NCI-H2227 (cell line): Measurements from ENCODE around the gene UBA7.
A peak's percentile ranks its signal among the peaks of the same experiment; 100 is the strongest.
"Not testable (repeated sequence)": the region's sequence is repeated elsewhere in the genome, so short reads cannot be mapped to it uniquely, and the experiment has no call there.

Experiments
- DNase-seq: peaks from one replicate; lab custom pipeline; 2025; ENCODE audit not compliant: unreplicated experiment; lab: John Stamatoyannopoulos, UW

The UBA7 gene, protein sequence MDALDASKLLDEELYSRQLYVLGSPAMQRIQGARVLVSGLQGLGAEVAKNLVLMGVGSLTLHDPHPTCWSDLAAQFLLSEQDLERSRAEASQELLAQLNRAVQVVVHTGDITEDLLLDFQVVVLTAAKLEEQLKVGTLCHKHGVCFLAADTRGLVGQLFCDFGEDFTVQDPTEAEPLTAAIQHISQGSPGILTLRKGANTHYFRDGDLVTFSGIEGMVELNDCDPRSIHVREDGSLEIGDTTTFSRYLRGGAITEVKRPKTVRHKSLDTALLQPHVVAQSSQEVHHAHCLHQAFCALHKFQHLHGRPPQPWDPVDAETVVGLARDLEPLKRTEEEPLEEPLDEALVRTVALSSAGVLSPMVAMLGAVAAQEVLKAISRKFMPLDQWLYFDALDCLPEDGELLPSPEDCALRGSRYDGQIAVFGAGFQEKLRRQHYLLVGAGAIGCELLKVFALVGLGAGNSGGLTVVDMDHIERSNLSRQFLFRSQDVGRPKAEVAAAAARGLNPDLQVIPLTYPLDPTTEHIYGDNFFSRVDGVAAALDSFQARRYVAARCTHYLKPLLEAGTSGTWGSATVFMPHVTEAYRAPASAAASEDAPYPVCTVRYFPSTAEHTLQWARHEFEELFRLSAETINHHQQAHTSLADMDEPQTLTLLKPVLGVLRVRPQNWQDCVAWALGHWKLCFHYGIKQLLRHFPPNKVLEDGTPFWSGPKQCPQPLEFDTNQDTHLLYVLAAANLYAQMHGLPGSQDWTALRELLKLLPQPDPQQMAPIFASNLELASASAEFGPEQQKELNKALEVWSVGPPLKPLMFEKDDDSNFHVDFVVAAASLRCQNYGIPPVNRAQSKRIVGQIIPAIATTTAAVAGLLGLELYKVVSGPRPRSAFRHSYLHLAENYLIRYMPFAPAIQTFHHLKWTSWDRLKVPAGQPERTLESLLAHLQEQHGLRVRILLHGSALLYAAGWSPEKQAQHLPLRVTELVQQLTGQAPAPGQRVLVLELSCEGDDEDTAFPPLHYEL

GRCh38 chr3:49813497-49814174, at the start of gene UBA7:
UBA7 (minus strand) TSS chr3:49813953; CDS start chr3:49813787, 166 bp downstream.
- DNase-seq: no peak

GRCh38 chr3:49859576-49860305, 46.0 kb upstream of the UBA7 start:
- DNase-seq: no peak

DNA sequence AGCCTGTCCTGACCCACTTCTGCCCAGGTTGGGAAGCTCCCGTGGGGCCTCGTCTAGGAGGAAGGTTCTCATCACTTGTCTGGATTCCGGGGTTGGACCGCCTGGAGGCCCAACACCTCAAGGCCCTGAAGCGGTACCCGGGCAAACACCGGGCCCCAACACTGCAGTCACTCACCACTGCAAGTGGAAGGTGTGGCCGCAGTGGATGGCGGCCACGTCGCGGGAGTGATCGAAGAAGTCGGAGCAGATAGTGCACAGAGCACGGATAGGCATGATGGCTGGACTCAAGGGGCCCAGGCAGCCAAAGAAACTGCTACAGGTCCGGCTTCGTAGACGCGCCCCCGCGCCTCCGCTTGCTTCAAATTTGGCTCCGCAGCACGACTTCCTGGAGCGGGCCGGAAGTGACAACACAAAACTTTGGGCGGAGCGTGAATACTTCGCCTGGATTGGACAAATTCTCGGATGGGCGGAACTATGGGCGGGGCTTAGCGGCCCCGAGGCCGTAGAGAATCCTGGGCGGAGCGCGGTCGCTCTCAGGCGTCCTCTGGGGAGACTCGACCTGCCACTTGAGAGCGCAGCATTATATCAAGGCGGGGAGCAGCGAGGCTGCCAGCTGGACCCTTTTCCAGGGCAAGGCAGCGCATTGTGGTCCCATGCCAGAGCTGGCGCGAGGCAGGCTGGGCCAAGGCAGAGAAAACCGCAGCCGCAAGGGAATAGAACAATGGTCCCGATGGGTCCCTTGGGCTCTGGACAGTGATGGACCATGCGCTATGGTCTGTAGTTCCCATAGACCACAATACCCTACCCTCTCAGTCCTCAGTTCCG, 42.6 kb upstream of the UBA7 start, which contains the start of gene TRAIP:
Gene TRAIP (minus strand): TSS at position 384 of the 825 bp plus-strand sequence. CDS start 111 bp downstream, at position 273.
- peak; percentile 96 for DNase-seq

- DNase-seq: no peak
These were observed 41.9 kb upstream of the UBA7 start for GRCh38 chr3:49855662-49856061.

GRCh38 chr3:49845694-49846093, 31.9 kb upstream of the UBA7 start:
- DNase-seq: no peak

DNA sequence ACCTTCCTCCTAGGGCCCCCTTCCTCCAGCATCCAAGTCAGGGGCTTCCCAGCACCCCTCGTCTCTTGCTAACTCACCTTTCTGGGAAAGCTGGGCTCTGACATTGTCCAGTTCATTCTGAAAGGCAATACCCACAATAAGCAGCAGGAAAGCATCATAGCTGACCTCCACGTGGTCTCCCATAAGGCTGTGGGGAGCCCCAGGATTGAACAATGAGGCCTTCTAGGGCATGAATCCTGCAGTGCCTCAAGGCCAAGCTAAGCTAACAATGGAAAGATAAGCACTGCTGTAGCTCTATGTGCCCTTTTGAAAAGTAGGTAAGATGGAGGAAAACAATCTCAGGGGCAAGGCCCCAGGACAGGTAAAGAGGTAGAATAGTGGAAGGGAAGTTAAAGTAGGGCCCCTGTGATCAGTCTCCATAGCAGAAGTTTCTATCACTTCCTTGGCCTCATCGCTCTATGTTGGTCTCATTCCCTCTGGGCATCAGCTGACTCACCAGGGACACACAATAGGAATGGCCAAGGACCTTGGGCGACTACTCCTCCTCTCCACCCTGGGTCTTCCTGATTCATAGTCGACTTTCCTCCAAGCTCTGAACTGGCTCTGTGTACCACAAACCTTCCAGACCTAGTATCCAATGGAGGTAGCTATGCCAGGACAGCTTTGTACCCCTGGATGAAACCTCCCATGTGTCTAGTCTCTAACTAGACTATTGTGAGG, 30.9 kb upstream of the UBA7 start:
- DNase-seq: no peak

DNA sequence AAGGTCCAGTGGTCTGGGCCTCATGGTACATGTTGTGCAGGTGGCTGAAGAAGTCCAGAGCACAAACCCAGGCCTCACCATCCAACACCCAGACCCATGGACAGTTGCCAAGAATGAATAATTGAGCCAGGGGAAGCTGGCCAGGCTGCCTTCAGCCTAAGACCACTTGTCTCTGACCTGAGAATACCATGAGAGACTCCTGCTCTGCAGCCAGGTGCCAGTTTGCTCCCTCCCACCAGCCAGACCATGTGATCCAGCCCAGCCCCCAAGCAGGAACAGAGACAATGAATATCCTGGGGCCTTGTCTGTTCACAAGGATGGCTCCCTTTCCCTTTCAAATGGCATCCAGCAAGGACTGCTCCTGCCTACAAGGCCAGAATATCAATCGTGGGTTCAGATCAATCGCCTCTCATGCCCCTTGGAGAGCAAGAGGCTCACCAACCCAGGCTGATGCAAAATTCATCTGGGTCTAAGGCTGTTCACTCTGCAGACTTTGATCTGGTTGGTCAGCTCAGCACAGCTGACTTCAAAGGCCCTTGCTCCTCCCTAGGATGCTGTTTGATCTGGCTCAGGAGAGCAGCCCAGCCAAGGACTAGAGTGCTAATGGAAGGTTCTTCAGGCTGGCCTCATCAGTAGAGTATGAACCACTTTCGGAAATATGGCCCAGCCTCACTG, 29.2 kb upstream of the UBA7 start:
- no peak for DNase-seq

- no peak for DNase-seq
These were observed 28.1 kb upstream of the UBA7 start for GRCh38 chr3:49841806-49842205.

DNA sequence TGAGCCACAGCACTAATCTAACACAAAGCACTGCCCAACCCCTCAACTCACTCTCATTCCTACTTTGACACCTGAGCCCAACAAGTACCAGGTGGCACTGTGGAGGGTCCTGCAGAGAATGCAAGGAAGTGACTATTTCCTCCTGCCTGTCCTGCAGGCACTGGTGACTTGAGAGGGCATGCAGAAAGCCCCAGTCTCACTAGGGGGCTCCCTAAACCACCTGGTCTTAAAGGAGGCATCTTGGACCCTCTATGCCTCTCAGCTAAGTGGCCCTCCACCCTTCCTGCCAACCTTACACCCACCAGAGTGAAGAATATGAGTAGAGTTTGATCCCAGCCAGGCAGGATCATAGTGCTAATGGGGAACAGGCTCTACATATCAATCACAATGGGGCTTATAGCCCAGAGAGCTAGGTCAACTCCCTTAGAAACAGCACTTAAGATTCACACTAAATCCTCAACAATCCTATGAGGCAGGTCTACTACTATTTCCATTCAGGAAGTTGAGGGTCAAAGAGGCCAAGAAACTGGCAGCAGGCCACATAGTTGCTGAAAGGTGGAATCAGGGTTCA, 27.5 kb upstream of the UBA7 start:
- DNase-seq: no peak

GRCh38 chr3:49840388-49840787, 26.6 kb upstream of the UBA7 start:
- no peak for DNase-seq

DNA sequence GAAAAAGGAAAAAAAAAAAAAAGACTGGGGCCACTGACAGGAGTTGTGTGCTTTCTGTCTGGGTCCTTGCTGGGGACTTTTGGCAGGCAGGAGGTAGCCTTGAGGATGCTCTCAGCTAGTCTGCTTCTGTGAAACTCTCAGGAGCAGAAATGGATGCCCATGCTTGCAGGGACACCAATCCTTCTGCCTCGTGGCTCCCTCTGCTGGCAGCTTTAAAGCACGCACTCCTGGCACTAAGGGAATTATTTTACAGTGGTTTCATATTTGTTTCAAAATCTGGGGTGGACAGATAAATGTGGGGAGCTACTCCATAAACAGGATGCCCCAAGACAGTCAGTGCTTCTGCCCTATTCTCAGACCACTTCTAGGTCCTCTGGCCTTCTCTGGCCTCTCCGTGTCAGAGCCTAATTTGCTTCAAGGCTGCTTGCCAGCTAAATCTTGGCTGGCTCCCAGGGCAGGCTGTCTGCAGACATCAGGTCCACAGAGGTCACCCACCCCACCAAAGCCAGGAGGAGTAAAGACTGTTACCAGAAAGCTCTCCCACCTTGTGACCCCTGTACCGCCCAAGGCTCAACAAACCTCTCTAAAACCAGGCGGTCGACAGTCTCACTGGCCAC, 25.5 kb upstream of the UBA7 start:
- peak; percentile 68 for DNase-seq

DNA sequence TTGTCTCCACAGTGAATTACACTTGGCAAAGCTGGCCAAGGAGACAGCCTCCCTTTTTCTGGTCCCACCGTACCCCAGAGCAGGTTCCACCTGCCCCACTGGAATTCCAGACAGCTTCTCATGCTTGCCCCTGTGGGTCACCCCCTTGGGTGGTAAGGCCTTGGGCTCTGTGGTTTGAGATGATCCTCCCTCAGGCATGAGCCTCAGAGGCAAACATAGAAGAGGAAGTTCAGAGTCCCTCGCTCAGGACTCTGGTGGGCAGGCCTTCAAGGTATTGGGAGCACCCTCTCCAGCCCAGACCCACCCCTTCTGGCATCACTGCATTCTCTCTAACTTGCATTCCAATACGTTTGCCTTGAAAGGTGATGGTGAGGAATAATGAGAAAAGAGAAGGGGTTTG, 17.6 kb upstream of the UBA7 start:
- no peak for DNase-seq

- no peak for DNase-seq
These were observed 12.3 kb upstream of the UBA7 start for GRCh38 chr3:49826016-49826415.

DNA sequence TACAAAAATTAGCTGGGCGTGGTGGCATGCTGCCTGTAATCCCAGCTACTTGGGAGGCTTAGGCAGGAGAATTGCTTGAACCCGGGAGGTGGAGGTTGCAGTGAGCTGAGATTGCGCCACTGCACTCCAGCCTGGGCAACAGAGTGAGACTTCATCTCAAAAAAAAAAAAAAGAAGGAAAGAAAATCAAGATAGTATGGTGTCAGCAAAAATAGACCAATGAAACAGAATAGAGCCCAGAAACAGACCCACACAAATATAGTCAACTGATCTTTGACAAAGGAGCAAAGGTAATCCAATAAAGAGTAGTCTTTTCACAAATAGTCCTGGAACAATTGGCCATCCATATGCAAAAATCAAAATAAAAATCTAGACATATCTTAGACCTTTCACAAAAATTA, 9.4 kb upstream of the UBA7 start:
- DNase-seq: not testable (repeated sequence)

DNA sequence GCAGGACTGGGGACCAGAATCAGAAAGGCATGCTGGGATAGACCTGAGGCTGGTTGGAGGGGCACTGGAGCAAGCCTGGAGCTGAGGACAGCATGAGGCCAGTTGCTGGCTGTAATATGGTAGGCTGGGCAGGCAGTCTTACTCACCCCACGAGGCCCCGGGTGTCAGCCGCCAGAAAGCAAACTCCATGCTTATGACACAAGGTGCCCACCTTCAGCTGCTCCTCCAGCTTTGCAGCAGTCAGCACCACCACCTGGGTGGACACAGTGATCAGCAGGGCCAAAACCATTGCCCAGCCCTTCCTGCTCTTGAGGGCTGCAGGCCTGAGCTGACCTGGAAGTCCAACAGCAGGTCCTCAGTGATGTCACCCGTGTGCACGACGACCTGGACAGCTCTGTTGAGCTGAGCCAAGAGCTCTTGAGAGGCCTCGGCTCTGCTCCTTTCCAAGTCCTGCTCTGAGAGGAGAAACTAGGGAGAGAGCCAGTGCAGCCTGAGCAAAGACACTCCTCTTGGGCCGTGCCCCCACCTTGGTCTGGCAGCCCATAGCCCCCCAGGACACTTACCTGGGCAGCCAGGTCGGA, 747 bp downstream of the UBA7 start:
- DNase-seq: no peak

- no peak for DNase-seq
These were observed 6.2 kb downstream of the UBA7 start for GRCh38 chr3:49807431-49808114.

GRCh38 chr3:49806850-49807249, 6.9 kb downstream of the UBA7 start:
- DNase-seq: no peak
